HepG2 (cell line): ENCODE results near the gene KBTBD13. TPM values are rescaled to one million over a fixed set of nuclear protein-coding genes. Genes with fewer than 3 reads are reported as not detected.

Experiments
- CBFB ChIP-seq: sonication (generic); formaldehyde crosslinking; IDR thresholded peaks from 2 replicates; pipeline ENCODE4 v1.4.0; 2020; ENCODE audit warnings: missing genetic modification reagents
- CEBPG ChIP-seq: IDR thresholded peaks from 2 replicates; pipeline ENCODE4 v1.6.1; 2016
- ERF ChIP-seq: IDR thresholded peaks from 2 replicates; pipeline ENCODE4 v1.6.1; 2018; ENCODE audit warnings: missing biosample characterization, missing genetic modification reagents
- FOXA3 ChIP-seq: IDR thresholded peaks from 2 replicates; pipeline ENCODE4 v1.6.1; 2016; ENCODE audit warnings: missing genetic modification reagents, missing compliant biosample characterization
- GATA4 ChIP-seq: sonication (generic); IDR thresholded peaks from 2 replicates; pipeline ENCODE4 v1.6.1; 2016; ENCODE audit warnings: antibody characterized with exemption, low read depth, borderline replicate concordance
- HIC2 ChIP-seq: sonication (generic); formaldehyde crosslinking; IDR thresholded peaks from 2 replicates; pipeline ENCODE4 v1.9.0; 2022; ENCODE audit warnings: low read depth, missing genetic modification reagents
- PATZ1 ChIP-seq: sonication (generic); formaldehyde crosslinking; IDR thresholded peaks from 2 replicates; pipeline ENCODE4 v1.4.0; 2020; ENCODE audit warnings: missing genetic modification reagents
- SALL1 ChIP-seq: sonication (generic); formaldehyde crosslinking; IDR thresholded peaks from 2 replicates; pipeline ENCODE4 v1.8.0; 2022; ENCODE audit warnings: mild to moderate bottlenecking, missing genetic modification reagents
- SKI ChIP-seq: fragments of 450-650 bp; IDR thresholded peaks from one replicate; pipeline ENCODE4 v1.6.1; 2018; ENCODE audit warnings: mild to moderate bottlenecking; ENCODE audit not compliant: partially characterized antibody
- TFDP1 ChIP-seq: IDR thresholded peaks from 2 replicates; pipeline ENCODE4 v1.6.1; 2016; ENCODE audit warnings: missing compliant biosample characterization, missing genetic modification reagents, borderline replicate concordance
- ZMYM3 ChIP-seq: sonication (generic); formaldehyde crosslinking; IDR thresholded peaks from 2 replicates; pipeline ENCODE4 v1.5.1; 2020; ENCODE audit warnings: mild to moderate bottlenecking, missing genetic modification reagents
- ZNF414 ChIP-seq: sonication (generic); formaldehyde crosslinking; IDR thresholded peaks from 2 replicates; pipeline ENCODE4 v1.5.0; 2020; ENCODE audit warnings: missing genetic modification reagents
- ZNF547 ChIP-seq: sonication (generic); formaldehyde crosslinking; IDR thresholded peaks from 2 replicates; pipeline ENCODE4 v1.5.1; 2020; ENCODE audit warnings: mild to moderate bottlenecking, missing genetic modification reagents
- ZNF629 ChIP-seq: sonication (generic); formaldehyde crosslinking; conservative IDR thresholded peaks from 2 replicates; pipeline ENCODE4 v1.5.0; 2020; ENCODE audit warnings: missing genetic modification reagents
- ZNF761 ChIP-seq: sonication (generic); formaldehyde crosslinking; conservative IDR thresholded peaks from 2 replicates; pipeline ENCODE4 v1.4.0; 2020; ENCODE audit warnings: mild to moderate bottlenecking, missing genetic modification reagents
- polyA plus RNA-seq, 8 experiments: library from polyadenylated mRNA; depleted of rRNA in 3 of 8; stranded (reverse) in 7 of 8; unstranded in 1 of 8; fragments of >200 nt; fragmentation: Illumina TruSeq in 4 of 8; extraction: Trizol in 4 of 8; gene quantifications; 2 replicates each; pipeline versions ENCODE4 v1.2.1 to v1.2.3, GENCODE V29; 2011 to 2016; ENCODE audit warnings: low read depth in 4 of 8, missing spikeins in 1 of 8, mixed read lengths in 1 of 8; ENCODE audit not compliant: insufficient read depth in 1 of 8
- total RNA-seq, 5 experiments: library from RNA; depleted of rRNA; stranded (reverse); fragments of >200 nt; fragmentation: Illumina TruSeq; extraction: Trizol; gene quantifications; 2 replicates each; pipeline ENCODE4 v1.2.3, GENCODE V29; 2016; ENCODE audit warnings: low read depth in 1 of 5

Gene KBTBD13
- total and polyA plus RNA-seq, 2 of the 13 experiments (the other 11 are each of a cell fraction or from before 2014, with no cell fraction given), result not detected

GRCh38 chr15:65055201-65055870, 21.2 kb upstream of the KBTBD13 start (continued):
- TF ChIP-seq HIC2 (CRISPR knock-in tag), result 0 out of 2 replicates have a peak, but pooled peaks have one; percentile 50
- peak; percentile 41; the same call in 1 of the 2 replicates for TF ChIP-seq ZMYM3 (CRISPR knock-in tag)
- peak; percentile 92 for TF ChIP-seq ZNF629 (CRISPR knock-in tag)
- TF ChIP-seq ZNF414 (CRISPR knock-in tag), result no peak
- TF ChIP-seq PATZ1, result 0 out of 2 replicates have a peak, but pooled peaks have one; percentile 12
- TF ChIP-seq ZNF761, result 0 out of 2 replicates have a peak, but pooled peaks have one; percentile 1
- peak; percentile 45; the same call in 1 of the 2 replicates for TF ChIP-seq CEBPG (CRISPR knock-in tag)
- TF ChIP-seq SALL1, result peak; percentile 27; the same call in 1 of the 2 replicates
- TF ChIP-seq CBFB, result no peak
- peak; percentile 50; the same call in 1 of the 2 replicates for TF ChIP-seq TFDP1 (CRISPR knock-in tag)
- no peak for TF ChIP-seq GATA4
- no peak for TF ChIP-seq SKI
- no peak for TF ChIP-seq ERF (CRISPR knock-in tag)
- TF ChIP-seq FOXA3 (CRISPR knock-in tag), result no peak
- TF ChIP-seq ZNF547 (CRISPR knock-in tag), result 0 out of 2 replicates have a peak, but pooled peaks have one; percentile 5
- TF ChIP-seq, all 625 proteins: peak for 21
